HG03558 (cell line): ENCODE data around the gene CHCHD6.

Experiments
- ATAC-seq: cut with Tn5 transposase; IDR thresholded peaks from one replicate; pipeline ENCODE4 v1.9.1; 2021; ENCODE audit warnings: moderate number of reproducible peaks; ENCODE audit not compliant: unreplicated experiment; ENCODE audit errors: extremely low read depth

The CHCHD6 gene

DNA sequence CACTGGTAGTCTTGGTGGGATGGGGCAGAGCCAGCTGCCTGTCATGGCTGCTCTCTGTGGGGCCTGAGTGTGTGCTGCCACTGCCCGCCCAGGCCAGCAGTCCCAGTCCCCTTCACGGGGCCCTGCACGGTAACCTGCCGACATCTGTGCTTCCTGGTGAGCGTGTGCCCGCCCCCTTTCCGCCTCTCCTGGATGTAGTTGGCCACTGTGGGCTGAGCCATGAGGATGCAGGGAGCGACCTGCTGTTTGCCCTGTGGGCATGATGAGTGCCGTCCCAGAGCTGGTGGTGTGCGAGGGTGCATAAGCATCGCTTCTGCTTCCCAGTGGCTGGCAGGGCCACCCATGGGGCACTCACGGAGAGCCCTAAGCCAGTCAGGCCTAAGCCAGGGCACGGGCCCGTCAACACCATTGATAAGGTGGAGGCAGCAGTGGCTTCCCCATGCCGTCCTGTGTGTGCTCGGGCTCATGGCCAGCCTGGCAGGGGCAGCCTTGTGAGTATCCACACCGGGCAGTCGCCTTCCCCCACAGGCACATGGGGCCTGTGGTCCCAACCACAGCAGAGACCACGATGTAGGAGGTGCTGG lies 293.5 kb downstream of the CHCHD6 start:
- ATAC-seq: no peak

DNA sequence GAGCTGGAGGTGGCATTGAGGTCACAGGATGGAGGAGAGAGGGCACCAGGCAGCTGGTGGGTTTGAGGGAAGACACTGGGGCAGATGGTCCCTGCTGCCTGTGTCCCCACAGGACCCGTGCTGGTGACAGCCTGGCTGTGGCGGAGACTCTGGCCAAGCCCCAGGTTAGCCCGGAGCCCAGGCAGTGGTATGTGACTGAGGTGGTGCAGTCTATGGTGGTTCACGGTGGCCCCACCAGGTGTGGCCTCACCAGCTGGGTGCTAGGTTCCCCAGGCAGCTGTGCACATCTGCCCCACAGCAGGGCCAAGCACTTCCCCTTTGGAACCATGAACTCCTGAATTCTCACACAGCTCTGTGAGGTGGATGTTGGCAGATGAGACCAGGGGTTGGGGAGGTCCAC lies 294.3 kb downstream of the CHCHD6 start:
- ATAC-seq: no peak

DNA sequence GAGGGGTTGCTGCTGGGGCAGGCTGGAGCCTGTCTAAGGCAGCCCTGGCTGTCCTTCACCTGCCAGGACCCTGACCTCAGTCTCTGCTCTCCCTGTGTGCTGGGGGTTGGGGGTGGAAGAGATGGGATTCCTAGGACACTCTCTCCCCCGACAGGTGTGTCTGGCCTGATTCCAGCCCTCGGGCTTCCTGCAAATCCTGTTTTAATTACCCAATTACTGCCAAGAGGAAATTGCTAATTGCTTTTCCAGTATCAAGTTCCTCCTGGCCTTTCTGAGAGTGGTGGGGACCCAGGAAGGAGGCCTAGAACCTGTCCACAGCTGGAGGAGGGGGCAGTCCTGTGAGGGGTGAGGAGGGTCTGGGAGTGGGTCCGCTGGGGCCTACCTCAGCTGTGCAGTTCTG lies 294.7 kb downstream of the CHCHD6 start:
- ATAC-seq: no peak

DNA sequence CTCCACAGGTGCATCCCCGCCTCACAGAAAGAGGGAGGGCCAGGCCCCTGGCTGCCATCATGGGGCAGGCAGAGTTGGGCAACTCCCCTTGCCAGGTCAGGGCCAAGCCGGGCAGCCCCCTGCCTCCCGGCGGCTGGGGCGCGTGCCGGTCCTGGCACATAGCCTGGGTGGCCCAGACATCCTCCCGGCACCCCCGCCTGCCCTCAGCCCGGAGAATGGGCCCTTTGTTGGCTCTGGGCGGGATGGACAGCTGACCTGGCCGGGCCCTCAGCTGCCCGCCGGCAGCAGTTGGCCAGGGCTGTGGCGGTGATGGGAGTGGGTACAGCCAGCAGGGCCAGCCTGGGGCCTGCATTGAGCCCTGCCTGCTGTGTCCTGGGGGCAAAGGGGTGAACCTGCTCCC lies 295.3 kb downstream of the CHCHD6 start:
- no peak for ATAC-seq

DNA sequence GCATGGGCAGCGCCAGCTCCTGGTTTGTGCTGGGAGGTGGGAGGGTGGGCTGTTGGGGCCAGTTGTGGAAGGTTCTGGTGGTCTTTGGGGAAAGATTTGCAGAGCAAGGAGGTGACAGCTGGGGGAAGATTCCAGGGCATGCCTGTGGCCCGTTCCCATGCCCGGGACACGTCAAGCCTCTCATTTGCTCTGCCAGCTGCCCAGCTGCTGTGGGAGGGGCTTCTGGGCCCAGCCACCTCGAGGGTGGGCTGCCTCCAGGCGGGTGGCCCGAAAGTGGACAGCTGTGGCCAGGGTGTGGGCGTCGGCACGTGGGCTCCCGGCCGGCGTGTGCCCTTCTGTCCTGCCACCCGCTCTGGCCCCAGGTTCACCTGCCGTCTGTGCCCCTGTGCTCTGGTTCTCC lies 296.1 kb downstream of the CHCHD6 start:
- no peak for ATAC-seq

DNA sequence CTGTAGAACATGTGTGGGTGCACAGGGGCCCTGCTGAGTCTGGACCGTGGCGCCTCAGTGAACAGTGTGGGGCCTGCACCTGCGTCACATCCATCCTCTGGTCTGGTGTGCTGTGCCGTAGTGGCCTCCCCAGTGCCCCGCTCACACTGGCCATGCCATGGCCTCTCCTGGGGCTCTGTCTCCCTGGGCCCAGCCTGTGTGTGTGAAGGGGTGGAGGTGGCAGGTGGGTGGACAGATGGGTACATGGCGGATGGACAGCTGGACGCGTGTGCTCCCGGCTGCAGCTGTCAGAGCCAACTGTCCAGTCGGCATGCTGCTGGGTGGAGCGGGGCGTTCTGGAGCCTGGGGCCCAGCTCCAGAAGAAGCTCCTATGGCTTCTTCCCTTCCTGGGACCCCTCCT lies 296.7 kb downstream of the CHCHD6 start:
- ATAC-seq: no peak

DNA sequence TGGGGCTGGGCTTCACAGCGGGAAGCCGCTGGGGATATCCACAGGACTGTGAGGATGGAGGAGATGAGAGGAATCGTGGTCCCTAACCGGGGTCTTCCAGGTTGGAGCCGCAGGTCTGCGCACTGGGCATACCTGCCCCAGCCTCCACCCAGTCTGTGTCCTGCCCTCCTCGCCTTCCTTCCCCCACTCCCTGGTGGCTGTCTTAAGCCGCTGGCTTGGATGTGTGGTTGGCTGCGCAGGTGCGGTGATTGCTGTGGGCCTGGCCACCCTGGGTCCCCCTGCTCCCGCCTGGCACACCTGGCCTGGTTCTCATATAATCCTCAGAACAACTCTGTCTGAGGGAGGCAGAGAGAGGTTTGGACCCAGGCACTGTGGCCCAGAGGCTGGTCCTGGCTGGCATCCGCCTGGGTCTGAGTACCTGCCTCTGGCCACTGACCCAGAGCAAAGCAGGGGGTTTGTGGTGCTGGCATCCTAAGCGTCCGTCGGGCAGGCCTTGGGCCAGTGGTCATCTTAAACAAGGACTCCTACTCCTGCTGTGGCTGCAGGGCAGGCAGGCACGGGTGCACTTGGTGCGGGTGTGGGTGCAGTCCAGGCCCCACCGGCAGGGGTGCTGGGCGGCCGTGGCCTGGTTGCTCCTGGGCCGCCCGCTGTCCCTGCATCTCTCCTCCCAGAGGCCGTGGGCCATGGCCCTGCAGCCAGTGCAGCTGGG lies 297.6 kb downstream of the CHCHD6 start:
- ATAC-seq: no peak

DNA sequence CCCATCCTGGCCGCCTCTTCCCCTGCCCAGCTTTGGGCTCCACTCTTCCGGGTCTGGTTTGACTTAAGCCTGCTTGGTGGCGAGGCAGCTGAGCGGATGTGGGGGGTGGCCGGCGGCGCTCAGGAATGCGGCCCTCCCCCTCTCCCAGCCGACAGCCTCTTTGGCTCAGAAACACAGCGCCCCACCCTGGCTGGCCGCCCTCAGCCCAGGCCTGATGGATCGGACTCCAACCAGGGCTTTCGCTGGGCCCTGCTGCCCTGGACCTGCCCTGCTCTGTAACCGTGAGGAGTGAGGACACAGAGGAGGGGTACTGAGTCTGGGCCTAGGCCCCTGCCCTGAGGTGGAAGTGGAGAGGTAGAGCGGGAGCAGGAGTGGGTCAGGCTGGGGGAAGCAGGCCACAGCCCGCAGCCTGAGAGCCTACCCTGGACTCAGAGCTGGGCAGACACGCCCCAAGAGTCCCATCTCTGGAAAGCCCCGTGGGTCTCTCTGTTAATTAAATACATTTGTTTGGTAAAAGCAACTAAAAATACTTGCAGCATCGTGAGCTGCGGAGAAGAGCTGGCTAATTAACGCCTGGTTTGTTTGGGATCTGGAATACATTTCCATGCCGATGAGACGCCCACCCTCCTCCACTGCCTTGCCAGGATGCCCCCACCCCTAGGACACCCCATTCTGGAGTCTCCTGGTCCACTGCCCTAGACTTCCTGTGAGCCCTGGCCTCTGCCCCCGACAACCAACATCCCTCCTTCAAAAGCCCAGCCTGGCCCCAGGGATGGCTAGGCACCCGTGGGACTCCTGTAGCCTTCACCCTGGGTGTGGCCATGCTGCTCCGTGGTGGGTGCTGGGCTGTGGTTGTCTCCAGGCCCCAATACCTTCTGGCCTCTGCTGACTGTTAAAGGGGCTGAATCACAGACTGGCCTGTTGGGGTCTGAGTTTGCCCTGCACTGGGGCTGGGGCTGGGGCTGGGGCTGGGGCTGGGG lies 298.4 kb downstream of the CHCHD6 start:
- ATAC-seq: no peak

DNA sequence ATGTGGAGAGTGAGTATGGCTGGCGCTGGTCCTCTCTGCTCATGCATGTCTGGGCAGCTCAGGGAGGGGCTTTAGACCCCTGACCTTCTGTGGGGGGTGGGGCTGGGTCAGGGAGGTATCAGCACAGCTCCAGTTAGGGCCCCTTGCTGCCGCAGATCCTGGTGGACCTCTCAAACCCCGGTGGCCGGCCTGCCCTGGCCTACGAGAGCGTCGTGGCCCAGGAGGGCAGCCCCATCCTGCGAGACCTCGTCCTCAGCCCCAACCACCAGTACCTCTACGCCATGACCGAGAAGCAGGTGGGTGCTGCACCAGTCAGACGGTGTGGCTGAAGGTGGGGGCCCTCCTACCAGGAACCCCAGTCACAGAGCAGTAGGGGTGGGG lies 299.1 kb downstream of the CHCHD6 start:
- ATAC-seq: no peak

DNA sequence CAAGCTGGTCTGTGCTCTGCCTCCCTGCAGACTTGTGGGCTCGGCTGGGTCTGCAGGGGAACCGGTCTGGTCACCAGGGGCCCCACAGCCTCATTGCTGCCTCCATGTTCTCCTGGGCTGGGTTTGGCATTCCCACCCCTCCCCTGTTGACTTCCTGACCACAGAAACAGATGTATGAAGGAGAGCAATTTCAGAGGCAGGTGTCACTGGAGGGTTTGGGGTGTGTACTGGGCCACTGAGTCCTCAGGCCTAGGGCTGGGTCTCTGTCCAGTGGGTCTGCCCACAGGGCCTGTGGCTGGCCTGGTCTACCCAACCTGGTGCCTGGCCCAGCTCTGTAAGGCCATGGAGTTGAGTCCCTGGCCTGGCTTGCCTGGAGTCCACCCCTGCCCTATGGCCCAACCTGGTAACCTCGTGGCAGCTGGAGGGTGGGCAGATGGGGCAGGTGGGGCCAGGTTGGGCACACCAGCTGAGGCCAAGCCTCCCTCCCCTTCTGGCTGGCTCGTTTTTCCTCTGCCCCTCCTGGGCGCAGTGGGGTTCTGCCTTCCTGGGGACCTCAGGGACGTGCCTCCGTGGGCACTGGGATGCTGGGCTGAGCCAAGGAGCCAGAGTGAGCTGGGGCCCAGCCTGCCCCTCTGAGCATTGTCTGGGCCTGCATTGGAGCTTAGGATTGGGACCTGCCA lies 299.7 kb downstream of the CHCHD6 start:
- ATAC-seq: no peak

DNA sequence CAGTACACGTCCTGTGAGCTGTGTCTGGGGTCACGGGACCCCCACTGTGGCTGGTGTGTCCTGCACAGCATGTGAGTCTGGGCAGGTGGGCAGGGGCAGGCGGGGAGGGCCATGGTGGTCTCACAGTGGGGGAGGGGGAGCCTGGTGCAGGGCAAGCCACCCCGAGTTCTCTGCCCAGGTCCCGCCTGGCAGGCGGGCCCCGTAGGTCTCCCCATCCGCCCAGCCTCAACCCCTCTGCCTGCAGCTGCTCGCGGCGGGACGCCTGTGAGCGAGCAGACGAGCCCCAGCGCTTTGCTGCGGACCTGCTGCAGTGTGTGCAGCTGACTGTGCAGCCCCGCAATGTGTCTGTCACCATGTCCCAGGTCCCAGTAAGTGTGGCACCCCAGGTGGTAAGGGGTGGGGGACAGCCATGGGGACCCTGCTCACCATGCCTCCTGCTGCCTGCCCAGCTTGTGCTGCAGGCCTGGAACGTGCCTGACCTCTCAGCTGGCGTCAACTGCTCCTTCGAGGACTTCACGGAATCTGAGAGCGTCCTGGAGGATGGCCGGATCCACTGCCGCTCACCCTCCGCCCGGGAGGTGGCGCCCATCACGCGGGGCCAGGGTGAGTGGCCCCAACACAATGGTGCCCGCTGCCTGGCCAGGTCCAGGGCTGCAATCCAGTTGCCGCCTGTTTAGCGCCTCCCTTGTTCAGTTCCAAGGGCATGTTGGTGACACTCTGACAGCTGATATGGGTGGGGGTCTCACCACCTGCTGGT lies 300.8 kb downstream of the CHCHD6 start:
- no peak for ATAC-seq

DNA sequence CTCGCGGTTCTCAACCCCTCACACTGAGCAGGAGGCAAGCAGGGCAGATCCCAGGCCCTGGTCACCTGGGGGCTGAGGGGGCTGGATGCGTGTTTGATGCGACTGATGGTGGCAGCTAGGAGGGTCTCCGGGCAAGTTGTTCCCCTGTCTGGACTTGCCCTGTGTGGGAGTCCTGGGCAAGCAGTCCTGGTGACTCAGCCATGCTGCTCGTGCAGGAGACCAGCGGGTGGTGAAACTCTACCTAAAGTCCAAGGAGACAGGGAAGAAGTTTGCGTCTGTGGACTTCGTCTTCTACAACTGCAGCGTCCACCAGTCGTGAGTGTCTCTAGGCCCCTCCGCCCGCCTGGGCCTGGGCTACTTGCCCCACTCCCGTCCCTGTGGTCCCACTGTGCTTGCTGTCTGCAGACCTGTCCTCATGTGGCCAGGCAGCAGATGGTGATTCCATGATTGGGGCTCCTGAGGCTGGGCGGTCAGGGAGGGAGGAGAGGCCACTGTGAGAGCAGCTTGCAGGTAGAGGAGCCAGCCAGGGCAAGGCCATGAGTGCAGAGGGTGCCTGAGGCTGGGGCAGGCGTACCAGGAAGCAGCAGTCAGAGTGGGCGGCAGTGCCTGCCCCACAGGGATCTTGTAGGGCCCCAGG lies 301.9 kb downstream of the CHCHD6 start:
- ATAC-seq: no peak

DNA sequence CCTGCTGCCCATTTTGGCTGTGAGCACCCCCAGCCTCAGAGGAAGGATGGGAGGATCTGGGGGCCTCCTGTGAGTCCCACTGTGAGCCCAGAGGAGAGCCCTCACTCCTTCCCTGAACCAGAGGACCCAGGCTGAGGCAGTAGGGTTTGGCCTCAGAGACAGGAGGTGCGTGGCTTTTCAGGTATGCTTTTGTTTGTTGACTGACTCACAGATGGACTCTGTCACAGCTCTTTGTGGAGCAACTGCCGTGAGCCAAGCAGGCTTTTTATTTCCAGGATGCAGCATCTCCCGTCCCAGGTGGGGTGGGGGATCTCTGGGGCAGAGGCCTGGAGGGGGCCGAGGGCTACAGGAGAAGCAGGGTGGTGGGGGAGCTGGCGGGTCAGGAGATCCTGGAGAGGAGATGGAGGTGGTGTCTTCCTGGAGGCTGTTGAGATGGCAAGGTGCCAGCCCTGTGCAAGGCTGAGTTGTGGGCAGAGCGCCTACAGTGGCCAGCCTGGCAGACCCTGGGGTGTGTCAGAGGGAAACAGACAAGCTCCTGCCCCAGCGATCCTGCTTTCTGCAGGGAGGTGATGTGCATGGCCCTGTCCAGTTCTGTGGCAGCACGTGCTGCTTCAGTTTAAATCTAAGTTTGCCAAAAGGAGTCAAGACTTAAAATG lies 302.9 kb downstream of the CHCHD6 start:
- ATAC-seq: no peak

DNA sequence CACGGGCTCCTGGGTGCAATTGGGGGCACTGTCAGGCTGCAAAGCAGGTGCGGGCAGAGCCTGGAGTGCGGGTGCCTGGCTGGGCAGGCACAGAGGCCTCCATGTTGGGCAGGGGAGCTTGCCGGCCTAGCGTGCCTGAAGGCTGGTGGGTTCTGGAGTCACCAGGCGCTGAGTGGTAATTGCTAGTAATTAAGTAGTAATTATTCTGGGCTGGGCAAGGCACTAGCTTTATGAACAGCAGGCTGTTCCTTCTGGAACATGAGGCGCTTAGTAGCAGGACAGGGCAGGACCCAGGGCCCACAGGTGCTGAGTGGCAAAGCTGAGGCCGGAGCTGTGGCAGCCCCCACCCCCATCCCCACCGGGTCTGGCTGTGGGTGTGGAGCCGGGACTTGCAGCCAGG lies 304.2 kb downstream of the CHCHD6 start:
- ATAC-seq: no peak

DNA sequence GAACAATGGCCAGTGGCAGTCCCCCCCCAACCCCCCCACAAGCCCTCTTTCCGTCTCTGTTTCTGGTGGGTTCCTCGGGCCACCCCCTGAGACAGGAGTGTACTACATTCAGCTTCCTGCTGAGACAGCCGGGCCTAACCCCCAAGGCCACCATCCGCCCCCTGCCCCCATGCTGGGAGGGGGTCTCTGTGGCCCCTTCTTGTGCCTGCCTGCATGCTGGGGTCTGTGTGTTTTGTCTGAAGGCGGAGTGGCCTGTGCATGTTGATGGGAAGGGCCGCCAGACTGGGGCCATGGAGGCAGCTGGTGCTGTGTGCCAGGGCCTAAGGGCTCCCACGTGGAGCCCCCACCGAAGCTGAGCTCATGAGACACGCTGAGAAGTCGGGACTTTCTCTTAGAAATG lies 305.5 kb downstream of the CHCHD6 start:
- ATAC-seq: no peak
